BJ (cell line): ENCODE measurements around the gene MAFB. TPM values are rescaled to one million over a fixed set of nuclear protein-coding genes. Genes with fewer than 3 reads are reported as not detected.

Source experiments
- CTCF ChIA-PET: fragments of 350-600 bp; formaldehyde crosslinking; extraction: SDS; loops from one replicate; lab custom pipeline; 2021; ENCODE audit warnings: antibody characterized with exemption, inconsistent platforms; lab: Yijun Ruan, JAX
- POLR2A ChIA-PET: fragments of 300-600 bp; sonication (Branson Sonifier 250); formaldehyde crosslinking; extraction: SDS; loops from one replicate; lab custom pipeline; 2021; ENCODE audit warnings: antibody characterized with exemption; lab: Charles Lee
- DNase-seq: peaks from one replicate; pipeline ENCODE4 v3.0.0-alpha.2; 2011; ENCODE audit warnings: low read depth
- H3K27me3 ChIP-seq: 2 replicates; pipeline ENCODE4 v1.6.0; 2011; ENCODE audit warnings: low read length; ENCODE audit not compliant: control insufficient read depth, insufficient read depth
- H3K36me3 ChIP-seq: 2 replicates; pipeline ENCODE4 v1.5.1; 2011; ENCODE audit warnings: low read length; ENCODE audit not compliant: control insufficient read depth, insufficient read depth
- H3K4me3 ChIP-seq: 2 replicates; pipeline ENCODE4 v1.5.1; 2011; ENCODE audit warnings: low read depth, mild to moderate bottlenecking, control low read depth, low read length
- CTCF ChIP-seq: IDR thresholded peaks from 2 replicates; pipeline ENCODE4 v1.5.1; 2011; ENCODE audit warnings: low read depth, mild to moderate bottlenecking, control low read depth, inconsistent platforms, low read length, moderate library complexity; ENCODE audit not compliant: insufficient read depth
- polyA plus RNA-seq: library from polyadenylated mRNA; depleted of rRNA; stranded (reverse); fragments of >200 nt; gene quantifications from 2 replicates; pipeline ENCODE4 v1.2.3, GENCODE V29; 2011

Gene MAFB
- polyA plus RNA-seq, 1 experiment = 0.06 TPM

GRCh38 chr20:40652441-40652987 lies 36.5 kb downstream of the MAFB start:
- CTCF ChIA-PET = interaction anchor here (1.0 kb wide), 1 partner anchor 22 kb away, joined by 3 read pairs; no protein-coding TSS in a partner anchor
- DNase-seq = no peak
- Histone ChIP-seq H3K4me3 (no peak overlapping the region), H3K36me3 (no peaks in the 10 kb centered on the region), H3K27me3 (no peaks in the 10 kb centered on the region)
- TF ChIP-seq CTCF = no peak
- POLR2A ChIA-PET = no interaction called here

- ChIA-PET CTCF (interaction anchor here (1.6 kb wide), 1 partner anchor 15 kb away, joined by 5 read pairs; no protein-coding TSS in a partner anchor), POLR2A (no interaction called here)
- Histone ChIP-seq H3K4me3 (no peak overlapping the region), H3K36me3 (no peaks in the 10 kb centered on the region), H3K27me3 (no peaks in the 10 kb centered on the region)
- no peak for TF ChIP-seq CTCF
- no peak for DNase-seq
Observed at GRCh38 chr20:40651151-40651550, 37.9 kb downstream of the MAFB start.

- TF ChIP-seq CTCF = no peak
- CTCF ChIA-PET = interaction anchor here (1.6 kb wide), 1 partner anchor 14 kb away, joined by 5 read pairs; no protein-coding TSS in a partner anchor
- Histone ChIP-seq H3K4me3 (no peak overlapping the region), H3K36me3 (no peaks in the 10 kb centered on the region), H3K27me3 (no peaks in the 10 kb centered on the region)
- no peak for DNase-seq
- POLR2A ChIA-PET = no interaction called here
Observed at GRCh38 chr20:40650707-40651106, 38.3 kb downstream of the MAFB start.

- TF ChIP-seq CTCF = no peak
- POLR2A ChIA-PET = no interaction called here
- no peaks in the 10 kb centered on the region for H3K27me3 ChIP-seq
- DNase-seq = no peak
- H3K4me3 ChIP-seq = no peak overlapping the region
- CTCF ChIA-PET = no interaction called here
- H3K36me3 ChIP-seq = no peaks in the 10 kb centered on the region
Observed at GRCh38 chr20:40648210-40649072, 40.6 kb downstream of the MAFB start.

- no peaks in the 10 kb centered on the region for H3K27me3 ChIP-seq
- no peaks in the 10 kb centered on the region for H3K36me3 ChIP-seq
- no peak for DNase-seq
- no peak for TF ChIP-seq CTCF
- ChIA-PET POLR2A (no interaction called here), CTCF (interaction anchor here (1.0 kb wide), 1 partner anchor 39 kb away, joined by 3 read pairs; no protein-coding TSS in a partner anchor)
- no peak overlapping the region for H3K4me3 ChIP-seq
Observed at GRCh38 chr20:40646813-40647212, 42.2 kb downstream of the MAFB start.
